ENCODE results near the gene CD7. TPM values are rescaled to one million over a fixed set of nuclear protein-coding genes. Genes with fewer than 3 reads are reported as not detected.

The CD7 gene
- total and polyA plus RNA-seq, 2 donors (not counting 1 experiment from before 2014, with no cell fraction given): 0.67 to 1.3 TPM

GRCh38 chr17:82300707-82301270 lies 16.6 kb downstream of the CD7 start:
- Histone ChIP-seq H3K4me1 (ENCODE audit: control insufficient read depth in 2 of 2, insufficient read depth in 2 of 2, low read length in 2 of 2) (peaks cover 52 to 72% of the 10 kb centered on the region in 2 donors), H3K4me2 (replicated peaks; ENCODE audit: low read depth, low read length, poor library complexity, severe bottlenecking) (peak overlapping the region; percentile 74), H3K27me3 (replicated peaks in 1 of 4; ENCODE audit: control extremely low read depth in 1 of 4, control insufficient read depth in 3 of 4, insufficient read depth in 4 of 4, low read length in 3 of 4) (no peaks in the 10 kb centered on the region), H3K79me2 (ENCODE audit: control insufficient read depth, insufficient read depth, low read length) (no peaks in the 10 kb centered on the region), H4K20me1 (ENCODE audit: control insufficient read depth, insufficient read depth, low read length, poor library complexity, severe bottlenecking) (no peaks in the 10 kb centered on the region), H3K4me3 (ENCODE audit: control extremely low read depth in 1 of 5, extremely low read depth in 1 of 5, insufficient read depth in 1 of 5, low read depth in 2 of 5, low read length in 4 of 5) (peak overlapping the region in 1 of 5 experiments; percentile 33), H3K27ac (ENCODE audit: low read length in 2 of 2) (no peak overlapping the region), H3K9ac (ENCODE audit: low read length) (peak overlapping the region; percentile 21), H3K36me3 (replicated peaks in 1 of 2; ENCODE audit: control extremely low read depth in 1 of 2, control insufficient read depth in 1 of 2, extremely low read depth in 1 of 2, insufficient read depth in 2 of 2, low read length in 1 of 2) (no peaks in the 10 kb centered on the region), H3K9me3 (ENCODE audit: control extremely low read depth in 1 of 3, control insufficient read depth in 2 of 3, insufficient read depth in 1 of 3, low read length in 2 of 3) (no peaks in the 10 kb centered on the region), H2AFZ (ENCODE audit: insufficient read depth, low read depth, low read length, poor library complexity, severe bottlenecking) (peak overlapping the region; percentile 61)
- Mint-ChIP-seq H3K9me3 (ENCODE audit: insufficient read depth) (no peaks in the 10 kb centered on the region), H3K4me1 (peaks cover 60% of the 10 kb centered on the region), H3K27ac (peak overlapping the region; percentile 88), H3K27me3 (no peaks in the 10 kb centered on the region), H3K4me3 (peak overlapping the region; percentile 99)
- TF ChIP-seq CTCF (IDR thresholded peaks at IDR 0.05) (peak; percentile 80), EZH2 (IDR thresholded peaks at IDR 0.05; ENCODE audit: borderline replicate concordance, insufficient read depth, low read depth, low read length, poor library complexity, severe bottlenecking) (no peak)
- DNase-seq (peak; percentile 79), ATAC-seq (ENCODE audit: low read depth) (peak; percentile 4)
- ChIA-PET POLR2A (interaction anchor here (0.6 to 2.3 kb wide), 4 partner anchors 8 to 95 kb away, joined by 4 to 11 read pairs (median 6); partner anchors contain the start of genes CSNK1D and SLC16A3), CTCF (interaction anchor here (0.6 to 6.4 kb wide), 22 partner anchors 8 to 110 kb away, joined by 3 to 68 read pairs (median 4); partner anchors contain the start of genes CD7 and CSNK1D)
- 15% methylated on average over 20 of the region's 21 CpGs for WGBS (ENCODE audit: insufficient coverage)
- intact Hi-C loops (cut with micrococcal nuclease): loop anchor here (1.0 kb wide), 1 partner anchor 21 kb away; no protein-coding TSS in a partner anchor

- peak overlapping the region; percentile 99 for H3K4me3 Mint-ChIP-seq
- Histone ChIP-seq H3K79me2 (ENCODE audit: control insufficient read depth, insufficient read depth, low read length) (no peaks in the 10 kb centered on the region), H3K36me3 (replicated peaks in 1 of 2; ENCODE audit: control extremely low read depth in 1 of 2, control insufficient read depth in 1 of 2, extremely low read depth in 1 of 2, insufficient read depth in 2 of 2, low read length in 1 of 2) (no peaks in the 10 kb centered on the region), H3K4me3 (ENCODE audit: control extremely low read depth in 1 of 5, extremely low read depth in 1 of 5, insufficient read depth in 1 of 5, low read depth in 2 of 5, low read length in 4 of 5) (no peak overlapping the region), H3K4me1 (ENCODE audit: control insufficient read depth in 2 of 2, insufficient read depth in 2 of 2, low read length in 2 of 2) (peaks cover 52 to 70% of the 10 kb centered on the region in 2 donors), H3K9me3 (ENCODE audit: control extremely low read depth in 1 of 3, control insufficient read depth in 2 of 3, insufficient read depth in 1 of 3, low read length in 2 of 3) (no peaks in the 10 kb centered on the region), H3K4me2 (replicated peaks; ENCODE audit: low read depth, low read length, poor library complexity, severe bottlenecking) (no peak overlapping the region), H4K20me1 (ENCODE audit: control insufficient read depth, insufficient read depth, low read length, poor library complexity, severe bottlenecking) (no peaks in the 10 kb centered on the region), H3K9ac (ENCODE audit: low read length) (no peak overlapping the region), H3K27me3 (replicated peaks in 1 of 4; ENCODE audit: control extremely low read depth in 1 of 4, control insufficient read depth in 3 of 4, insufficient read depth in 4 of 4, low read length in 3 of 4) (no peaks in the 10 kb centered on the region), H3K27ac (ENCODE audit: low read length in 2 of 2) (no peak overlapping the region), H2AFZ (ENCODE audit: insufficient read depth, low read depth, low read length, poor library complexity, severe bottlenecking) (no peak overlapping the region)
- peak overlapping the region; percentile 100 for H3K27ac Mint-ChIP-seq
- ATAC-seq (ENCODE audit: low read depth): no peak
- 95% methylated on average over 10 of the region's 13 CpGs for WGBS (ENCODE audit: insufficient coverage)
- no peaks in the 10 kb centered on the region for H3K27me3 Mint-ChIP-seq
- intact Hi-C loops (cut with micrococcal nuclease): no loop called here
- CTCF ChIA-PET: interaction anchor here (1.0 to 6.4 kb wide), 17 partner anchors 8 to 97 kb away, joined by 3 to 68 read pairs (median 7); partner anchors contain the start of genes CD7 and CSNK1D
- peaks cover 63% of the 10 kb centered on the region for H3K4me1 Mint-ChIP-seq
- TF ChIP-seq EZH2 (IDR thresholded peaks at IDR 0.05; ENCODE audit: borderline replicate concordance, insufficient read depth, low read depth, low read length, poor library complexity, severe bottlenecking) (no peak), CTCF (IDR thresholded peaks at IDR 0.05) (no peak)
- DNase-seq: no peak
- H3K9me3 Mint-ChIP-seq (ENCODE audit: insufficient read depth): no peaks in the 10 kb centered on the region
- POLR2A ChIA-PET: interaction anchor here (0.7 to 2.3 kb wide), 4 partner anchors 8 to 109 kb away, joined by 3 to 11 read pairs (median 5); partner anchors contain the start of gene CSNK1D
Measured at GRCh38 chr17:82300228-82300627, 17.2 kb downstream of the CD7 start.
